HG03066 (cell line): ENCODE results near the gene APBA3.

Source experiments
- ATAC-seq: cut with Tn5 transposase; IDR thresholded peaks from one replicate; pipeline ENCODE4 v1.9.1; 2021; ENCODE audit warnings: low read depth; ENCODE audit not compliant: unreplicated experiment

Gene APBA3

GRCh38 chr19:3753631-3754410 is 7.7 kb downstream of the APBA3 start:
- no peak for ATAC-seq

- ATAC-seq: no peak
Observed at GRCh38 chr19:3752492-3752891, 9.0 kb downstream of the APBA3 start.

DNA sequence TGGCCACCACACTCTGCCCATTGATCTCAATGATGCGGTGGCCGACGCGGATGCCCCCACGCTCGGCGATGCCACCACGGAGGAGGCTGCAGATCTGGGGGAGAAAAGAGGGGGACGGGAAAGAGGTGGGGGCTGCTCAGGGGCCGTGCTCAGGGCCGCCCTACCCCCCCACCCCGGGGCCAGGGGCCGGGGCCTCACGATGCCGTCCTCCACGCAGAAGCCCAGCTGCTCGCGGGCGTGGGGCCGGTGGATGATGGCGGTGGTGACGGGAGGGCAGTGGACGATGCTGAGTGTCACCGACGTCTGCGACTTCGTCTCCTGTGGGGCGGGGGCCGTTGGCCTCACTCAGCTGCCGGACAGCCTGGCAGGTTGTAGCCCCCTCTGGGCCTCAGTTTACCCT is 10.3 kb downstream of the APBA3 start:
- ATAC-seq: no peak

DNA sequence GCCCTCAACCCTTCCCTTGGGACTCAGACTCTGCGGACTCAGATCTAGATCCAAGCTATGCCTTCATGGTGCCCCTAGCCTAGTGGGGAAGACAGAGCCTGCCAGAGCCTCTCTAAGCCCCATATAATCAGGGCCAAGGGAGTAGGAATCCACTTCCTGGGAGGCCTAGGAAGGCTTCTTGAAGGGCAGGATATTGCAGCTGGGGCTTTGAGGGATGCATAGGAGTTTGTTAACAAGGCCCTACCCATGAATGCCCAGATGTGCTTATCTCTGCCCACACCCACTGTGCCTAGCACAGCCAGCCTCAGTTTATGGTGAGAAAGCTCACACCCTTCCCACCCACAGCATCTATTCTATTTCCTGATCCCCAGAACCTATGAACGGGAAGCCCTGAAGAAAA is 11.3 kb downstream of the APBA3 start:
- no peak for ATAC-seq

DNA sequence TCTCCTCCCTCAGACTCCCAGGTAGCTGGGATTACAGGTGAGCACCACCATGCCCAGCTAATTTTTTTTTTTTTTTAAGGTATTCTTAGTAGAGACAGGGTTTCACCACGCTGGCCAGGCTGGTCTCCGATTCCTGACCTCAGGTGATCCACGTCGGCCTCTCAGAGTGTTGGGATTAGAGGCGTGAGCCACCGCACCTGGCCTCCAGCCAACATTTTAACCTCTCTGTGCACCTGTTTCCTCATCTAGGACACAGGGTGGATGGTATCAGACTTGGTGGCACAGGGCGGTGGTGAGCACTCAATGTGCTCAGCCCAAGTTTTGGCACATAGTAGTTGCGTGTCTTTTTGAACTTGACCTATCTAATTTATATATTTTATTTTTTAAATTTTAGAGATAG is 12.5 kb downstream of the APBA3 start:
- ATAC-seq: no peak

- no peak for ATAC-seq
Observed at GRCh38 chr19:3746371-3747056, 15.0 kb downstream of the APBA3 start.

DNA sequence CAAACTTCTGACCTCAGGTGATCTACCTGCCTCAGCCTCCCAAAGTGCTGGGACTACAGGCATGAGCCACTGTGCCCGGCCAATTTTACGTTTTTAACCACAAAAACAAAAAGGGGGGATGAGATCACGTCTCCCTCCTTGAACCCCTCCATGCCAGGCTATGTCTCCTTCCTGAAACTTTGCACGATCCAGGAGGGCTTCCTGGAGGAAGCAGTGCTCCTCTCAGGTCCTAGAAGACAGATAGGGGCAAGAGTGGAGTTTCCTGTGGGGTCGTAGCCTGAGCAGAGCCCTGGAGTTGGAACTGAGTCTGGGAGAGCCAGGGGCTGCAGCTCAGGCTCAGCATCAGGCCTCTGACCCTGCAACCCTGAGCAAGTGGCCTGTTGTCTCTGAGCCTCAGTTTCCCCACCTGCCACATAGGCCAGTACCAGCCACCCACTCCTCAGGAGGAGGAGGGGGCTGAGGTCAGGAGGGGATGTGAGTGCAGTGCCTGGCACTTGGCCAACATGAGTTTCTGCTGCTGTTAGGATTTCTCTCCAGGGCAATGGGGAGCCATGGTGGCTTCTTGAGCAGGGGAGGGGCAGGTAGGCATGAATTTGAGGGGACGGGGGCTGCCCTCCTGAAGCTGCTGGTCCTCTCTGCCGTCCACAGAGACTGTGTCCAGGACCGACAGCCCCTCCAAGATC is 16.0 kb downstream of the APBA3 start:
- no peak for ATAC-seq

- no peak for ATAC-seq
Observed at GRCh38 chr19:3743486-3743885, 18.0 kb downstream of the APBA3 start.

GRCh38 chr19:3740431-3740830 is 21.1 kb downstream of the APBA3 start:
- ATAC-seq: no peak

DNA sequence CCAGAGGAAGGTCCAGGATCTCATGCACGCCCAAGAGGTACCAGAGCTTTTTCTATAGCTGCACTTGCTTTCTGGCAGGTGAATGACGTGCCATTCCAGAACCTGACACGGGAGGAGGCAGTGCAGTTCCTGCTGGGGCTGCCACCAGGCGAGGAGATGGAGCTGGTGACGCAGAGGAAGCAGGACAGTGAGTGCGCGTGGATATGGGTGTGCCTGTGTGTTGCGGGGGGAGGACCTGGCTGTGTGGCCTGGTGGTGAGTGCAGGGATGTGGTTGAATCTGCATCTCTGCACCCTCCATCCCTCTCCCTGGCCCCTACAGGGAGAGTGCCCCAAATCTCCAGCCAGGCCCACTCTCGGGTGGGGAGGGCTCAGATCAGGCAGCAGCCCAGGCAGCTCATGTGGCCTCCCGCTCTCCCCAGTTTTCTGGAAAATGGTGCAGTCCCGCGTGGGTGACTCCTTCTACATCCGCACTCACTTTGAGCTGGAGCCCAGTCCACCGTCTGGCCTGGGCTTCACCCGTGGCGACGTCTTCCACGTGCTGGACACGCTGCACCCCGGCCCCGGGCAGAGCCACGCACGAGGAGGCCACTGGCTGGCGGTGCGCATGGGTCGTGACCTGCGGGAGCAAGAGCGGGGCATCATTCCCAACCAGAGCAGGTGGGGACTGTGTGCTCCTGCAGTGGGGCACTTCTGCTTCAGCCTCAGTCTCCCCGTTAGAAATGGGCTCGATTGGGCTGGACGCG is 22.8 kb downstream of the APBA3 start:
- ATAC-seq: no peak

- no peak for ATAC-seq
Observed at GRCh38 chr19:3737487-3738205, 23.8 kb downstream of the APBA3 start.

DNA sequence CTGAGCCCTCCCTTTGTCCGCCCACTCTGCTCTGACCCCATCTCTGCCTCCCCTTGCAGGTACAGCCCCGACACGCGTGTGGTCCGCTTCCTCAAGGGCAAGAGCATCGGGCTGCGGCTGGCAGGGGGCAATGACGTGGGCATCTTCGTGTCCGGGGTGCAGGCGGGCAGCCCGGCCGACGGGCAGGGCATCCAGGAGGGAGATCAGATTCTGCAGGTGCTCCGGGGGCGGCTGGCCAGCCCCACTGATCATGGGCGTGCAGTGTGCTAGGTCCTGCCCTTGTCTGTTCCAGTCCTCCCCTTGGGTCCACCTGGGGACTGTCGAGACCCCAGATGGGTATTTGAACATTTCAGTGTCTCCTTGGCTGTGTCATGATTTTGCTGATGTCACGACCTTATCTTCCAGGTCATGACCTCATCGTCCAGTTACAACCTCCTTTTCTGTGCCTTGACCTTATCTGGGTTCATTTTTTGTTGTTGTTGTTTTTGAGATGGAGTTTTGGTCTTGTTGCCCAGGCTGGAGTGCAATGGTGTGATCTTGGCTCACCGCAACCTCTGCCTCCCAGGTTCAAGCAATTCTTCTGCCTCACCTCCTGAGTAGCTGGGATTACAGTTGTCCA is 25.3 kb downstream of the APBA3 start:
- no peak for ATAC-seq

GRCh38 chr19:3734310-3734600 is 27.2 kb downstream of the APBA3 start:
- ATAC-seq: no peak

DNA sequence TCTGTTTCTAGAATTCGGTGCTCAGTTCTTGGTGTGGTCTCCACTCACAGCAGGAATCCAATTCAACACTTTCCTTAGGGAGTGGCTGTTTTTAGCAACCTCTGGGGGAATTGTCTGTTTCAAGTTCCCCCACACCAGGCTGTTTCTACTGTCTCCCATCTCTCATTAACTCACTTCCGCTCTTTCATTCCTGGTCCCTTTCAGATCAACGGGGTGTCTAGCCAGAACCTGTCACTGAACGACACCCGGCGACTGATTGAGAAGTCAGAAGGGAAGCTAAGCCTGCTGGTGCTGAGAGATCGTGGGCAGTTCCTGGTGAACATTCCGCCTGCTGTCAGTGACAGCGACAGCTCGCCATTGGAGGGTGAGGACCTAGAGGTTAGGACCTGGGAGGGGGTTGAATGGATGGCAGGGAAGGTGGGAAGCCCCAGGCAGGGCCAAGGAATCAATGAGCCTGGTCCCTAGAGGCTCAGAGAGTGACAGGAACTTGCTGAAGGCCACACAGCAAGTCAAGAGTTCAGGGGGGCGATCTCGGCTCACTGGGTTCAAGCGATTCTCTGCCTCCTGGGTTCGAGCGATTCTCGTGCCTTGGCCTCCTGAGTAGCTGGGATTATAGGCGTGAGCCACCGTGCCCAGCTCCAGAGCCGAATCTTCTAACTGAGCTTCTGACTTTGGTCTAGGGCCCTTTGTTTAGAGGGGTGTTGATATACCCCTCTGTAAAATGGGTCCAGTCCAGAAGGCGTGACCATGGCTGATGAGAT is 27.8 kb downstream of the APBA3 start:
- ATAC-seq: no peak

DNA sequence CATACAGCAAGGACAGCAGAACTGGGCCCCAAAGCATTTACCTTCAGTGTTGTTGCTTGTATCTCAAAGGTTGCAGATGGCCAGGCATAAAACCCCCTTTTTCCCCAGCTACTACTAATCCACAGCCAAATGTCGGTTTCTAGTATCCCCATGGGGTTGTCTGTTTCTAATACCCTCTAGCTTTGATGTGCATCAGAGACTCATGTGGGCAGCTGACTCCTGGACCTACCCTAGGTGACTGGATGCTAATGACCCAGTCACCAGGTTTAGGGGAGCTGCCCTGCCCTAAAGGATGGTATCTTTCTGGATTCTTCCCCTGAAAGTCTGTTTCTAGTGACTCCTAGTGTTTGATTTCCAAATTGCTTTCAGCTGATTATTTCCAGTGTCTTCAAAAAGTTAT is 29.4 kb downstream of the APBA3 start:
- ATAC-seq: no peak

DNA sequence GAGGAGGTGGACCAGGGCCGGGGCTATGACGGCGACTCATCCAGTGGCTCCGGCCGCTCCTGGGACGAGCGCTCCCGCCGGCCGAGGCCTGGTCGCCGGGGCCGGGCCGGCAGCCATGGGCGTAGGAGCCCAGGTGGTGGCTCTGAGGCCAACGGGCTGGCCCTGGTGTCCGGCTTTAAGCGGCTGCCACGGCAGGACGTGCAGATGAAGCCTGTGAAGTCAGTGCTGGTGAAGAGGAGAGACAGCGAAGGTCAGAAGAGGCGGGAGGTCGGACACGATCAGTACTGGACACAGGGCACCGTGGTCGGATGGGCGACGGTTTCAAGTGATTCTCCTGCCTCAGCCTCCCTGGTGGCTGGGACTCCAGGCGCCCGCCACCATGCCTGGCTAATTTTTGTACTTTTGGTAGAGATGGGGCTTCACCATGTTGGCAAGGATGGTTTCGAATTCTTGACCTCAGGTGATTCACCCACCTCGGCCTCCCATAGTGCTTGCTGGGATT is 31.0 kb downstream of the APBA3 start:
- ATAC-seq: no peak

- no peak for ATAC-seq
Observed at GRCh38 chr19:3725640-3726310, 35.7 kb downstream of the APBA3 start.

GRCh38 chr19:3725121-3725520 is 36.4 kb downstream of the APBA3 start:
- no peak for ATAC-seq

- ATAC-seq: no peak
Observed at GRCh38 chr19:3723883-3724282, 37.6 kb downstream of the APBA3 start.
